NCI-H146 treated with DMSO at 0.1 percent for 48 hours (cell line): ENCODE data around the gene TREX2.

Source experiments
- DNase-seq: peaks from one replicate; lab custom pipeline; 2025; ENCODE audit not compliant: unreplicated experiment; lab: John Stamatoyannopoulos, UW

TREX2 gene

DNA sequence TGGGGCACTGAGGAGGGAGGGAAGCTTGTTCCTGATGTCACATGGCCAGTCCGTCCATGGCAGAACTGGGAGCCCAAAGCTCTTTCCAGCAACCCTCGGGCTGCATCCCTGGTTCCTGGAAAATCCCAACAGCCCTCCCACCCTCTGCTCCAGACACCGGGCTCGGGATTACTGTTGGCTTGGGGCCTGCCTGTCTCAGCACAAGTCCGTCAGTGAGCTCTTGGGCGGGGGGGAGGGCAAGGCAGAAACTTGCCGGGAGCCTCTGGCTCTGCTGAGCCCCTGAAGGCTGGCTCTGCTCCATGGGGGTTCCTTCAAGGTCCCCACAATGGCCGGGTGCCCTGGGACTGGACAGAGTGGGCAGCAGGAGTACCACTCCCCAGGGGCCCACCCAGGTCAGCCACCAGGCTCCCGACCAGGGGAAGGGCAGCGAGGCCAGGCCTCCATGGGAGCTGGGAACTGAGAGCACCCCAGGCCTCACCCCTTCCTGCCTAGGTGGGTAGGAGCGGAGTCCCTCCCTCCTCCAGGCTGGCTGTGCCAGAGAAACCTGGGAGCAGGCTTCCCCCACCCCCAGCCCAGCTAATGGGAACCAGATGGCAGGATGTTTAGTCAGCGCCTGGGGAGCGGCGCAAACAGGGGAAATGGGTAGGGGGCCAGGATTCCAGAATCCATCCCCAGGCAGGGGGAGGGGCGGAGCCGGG is 31.0 kb upstream of the TREX2 start:
- DNase-seq: peak; percentile 11

DNA sequence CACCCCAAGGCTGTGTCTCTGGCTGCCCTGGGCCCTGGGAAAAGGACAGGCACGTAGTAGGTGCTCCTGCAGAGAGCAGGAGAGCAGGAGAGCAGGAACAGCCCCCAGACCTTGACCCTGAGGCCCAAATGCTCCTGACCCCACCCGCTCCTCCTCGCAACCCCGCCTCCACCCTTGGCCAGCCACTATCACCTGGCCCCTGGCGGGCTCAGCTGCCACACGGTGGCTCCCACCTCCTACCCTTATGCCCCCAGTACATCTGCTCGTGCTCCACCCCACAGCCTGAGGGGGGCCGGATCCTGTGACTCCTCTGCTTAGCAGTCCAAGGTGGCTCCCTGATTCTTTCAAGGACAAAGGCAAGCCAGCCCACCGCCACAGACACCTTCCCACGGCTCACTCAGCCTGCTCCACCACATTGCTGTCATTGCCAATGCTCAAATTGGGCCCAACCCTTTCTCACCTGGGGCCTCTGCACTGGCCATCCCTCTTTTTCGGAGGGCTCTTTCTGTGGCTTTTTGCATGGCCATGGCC is 30.0 kb upstream of the TREX2 start:
- DNase-seq: no peak

DNA sequence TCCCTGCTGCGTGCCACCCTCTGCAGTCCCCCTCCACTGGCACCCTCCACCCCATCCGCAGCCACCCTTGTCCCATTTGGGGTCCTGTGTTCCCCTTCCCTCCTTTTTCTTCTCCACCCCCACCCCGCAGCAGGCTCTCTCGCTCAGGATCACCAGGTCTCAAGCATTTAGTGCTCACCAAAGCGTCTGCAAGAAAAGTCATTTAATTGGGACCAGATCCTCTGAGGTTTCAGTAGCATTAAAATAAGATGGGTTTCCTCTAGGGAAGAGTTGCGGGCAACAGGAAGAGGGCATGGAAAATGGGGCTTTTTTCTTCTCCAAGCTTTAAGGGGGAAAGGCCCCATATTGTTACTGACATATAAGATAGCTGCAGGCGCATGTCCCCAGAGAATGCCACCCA is 29.4 kb upstream of the TREX2 start:
- DNase-seq: no peak

DNA sequence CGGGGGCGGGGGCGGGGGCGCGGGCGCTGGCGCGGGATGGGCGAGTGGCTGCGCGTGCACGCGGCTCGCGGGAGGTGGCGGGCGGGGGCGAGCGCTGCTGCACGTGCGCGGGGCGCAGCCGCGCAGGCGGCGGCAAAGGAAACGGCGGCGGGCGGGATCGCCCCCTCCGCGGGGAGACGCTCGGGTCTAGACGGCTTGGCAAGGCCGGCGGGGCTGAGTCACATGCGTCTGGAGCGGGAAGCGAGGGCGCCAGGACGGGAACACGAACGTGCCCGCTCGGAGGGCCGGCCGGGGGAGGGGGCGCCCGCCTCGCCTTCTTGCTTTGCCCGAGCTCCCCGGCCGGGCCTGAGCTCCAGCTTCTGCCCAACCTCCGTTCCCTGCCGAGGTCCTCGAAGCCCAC is 28.9 kb upstream of the TREX2 start:
- DNase-seq: no peak

DNA sequence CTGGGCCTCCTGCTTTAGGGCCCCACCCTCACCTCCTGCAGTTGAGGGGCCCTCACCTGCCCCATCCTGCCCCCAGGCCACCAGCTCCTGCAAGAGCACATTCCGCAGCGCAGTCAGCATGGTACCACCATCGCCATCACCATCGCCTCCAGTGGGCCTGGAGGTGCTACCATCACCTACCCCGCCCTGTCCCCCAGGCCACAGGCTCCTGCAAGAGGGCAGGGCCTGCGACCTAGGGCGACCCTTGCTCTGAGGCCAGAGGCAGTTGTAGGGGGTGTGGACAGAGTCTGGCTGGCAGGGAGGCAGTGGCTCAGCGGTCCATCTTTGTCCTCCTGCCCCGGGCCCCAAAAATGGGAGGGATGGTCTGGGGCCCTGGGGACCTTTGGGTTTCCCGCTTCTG is 28.4 kb upstream of the TREX2 start:
- no peak for DNase-seq

DNA sequence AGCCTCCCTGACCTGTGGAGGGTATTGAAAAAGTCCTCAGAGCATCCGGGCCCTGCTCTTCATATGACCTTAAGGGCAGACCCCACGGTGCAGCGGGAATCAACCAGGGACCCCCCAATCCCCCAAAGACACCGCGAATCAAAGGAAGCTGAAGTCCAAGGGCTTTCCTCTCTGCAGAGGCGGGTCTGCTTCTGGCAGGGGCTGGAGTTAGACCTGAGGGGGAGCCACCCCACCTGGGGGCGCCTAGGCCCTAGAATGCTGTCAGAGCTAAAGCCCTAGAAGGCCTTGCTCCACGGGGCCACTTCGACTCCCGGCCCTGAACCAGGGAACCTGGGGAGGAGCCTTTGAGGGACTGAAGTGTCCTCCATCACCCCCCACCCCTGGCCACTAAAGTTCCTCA is 27.3 kb upstream of the TREX2 start:
- DNase-seq: no peak

DNA sequence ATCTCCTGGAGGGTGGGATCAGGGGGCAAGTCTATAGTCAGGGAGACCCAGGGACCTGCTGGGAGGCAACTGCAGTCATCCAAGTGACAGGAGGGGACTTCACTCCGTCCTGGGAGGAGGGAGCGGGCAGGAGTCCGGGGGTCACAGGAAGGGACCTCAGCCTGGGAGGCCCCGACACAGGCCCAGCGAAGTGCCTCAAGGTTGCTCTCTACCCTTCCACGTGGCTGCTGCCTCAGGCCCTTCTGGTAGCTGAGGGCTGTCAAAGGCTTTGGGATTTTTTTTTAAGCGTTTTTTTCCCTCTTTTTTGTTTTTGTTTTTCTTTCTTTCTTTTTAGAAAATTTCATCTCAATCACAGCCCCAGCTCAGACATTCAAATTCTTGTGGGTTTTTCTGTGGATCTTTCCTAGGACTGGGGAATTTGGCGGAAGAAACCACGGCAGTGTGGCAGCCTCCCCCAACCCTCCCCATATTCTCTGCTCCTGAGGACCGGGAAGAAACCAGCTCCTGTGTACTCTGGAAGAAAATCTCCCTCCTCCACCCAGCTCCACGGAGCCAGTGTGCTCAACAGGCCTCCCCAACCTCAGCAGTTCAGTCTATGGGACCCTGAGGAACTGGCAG is 25.9 kb upstream of the TREX2 start:
- DNase-seq: no peak

DNA sequence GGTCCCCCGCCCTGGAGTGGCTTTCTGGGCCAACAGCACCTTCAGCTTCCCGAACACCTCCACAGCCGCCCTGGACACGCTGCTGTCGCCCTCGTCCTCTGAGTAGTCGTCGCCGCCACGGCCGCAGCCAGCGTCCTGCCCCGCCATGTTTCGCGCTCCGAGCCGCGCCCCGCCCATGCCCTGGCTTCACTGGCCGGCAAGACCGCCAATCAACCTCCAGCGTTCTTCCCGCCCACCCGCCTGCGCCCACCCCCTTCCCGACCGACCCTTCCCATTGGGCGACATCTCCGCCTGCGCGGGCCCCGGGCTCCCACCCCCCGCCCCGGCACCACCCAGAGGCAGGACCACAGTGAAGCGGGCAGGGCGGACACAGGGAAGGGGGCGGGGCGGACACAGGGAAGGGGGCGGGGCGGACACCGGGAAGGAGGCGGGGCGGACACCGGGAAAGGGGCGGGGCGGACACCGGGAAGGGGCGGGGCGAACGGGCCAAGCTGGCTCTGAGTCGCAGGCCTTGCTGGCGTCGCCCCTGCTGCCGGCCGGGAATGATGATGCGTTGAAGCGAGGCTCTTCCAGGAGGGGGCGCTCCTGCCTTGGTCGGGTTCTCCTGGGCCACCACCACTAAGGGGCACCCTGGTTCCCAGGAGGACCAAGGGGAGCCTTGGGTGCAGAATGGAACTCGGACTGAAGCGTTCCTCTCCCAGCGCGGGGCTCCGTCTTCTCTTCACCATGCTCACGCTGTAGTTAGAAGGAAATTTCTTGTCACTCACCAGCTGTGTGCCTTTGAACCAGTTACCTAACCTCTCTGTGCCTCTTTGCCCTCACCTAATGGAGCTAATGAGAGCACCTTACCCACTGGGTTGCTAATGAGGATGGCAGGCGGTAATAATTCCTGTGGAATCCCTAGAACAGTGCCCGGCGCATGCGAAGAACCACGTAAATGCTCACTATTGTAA is 24.8 kb upstream of the TREX2 start, which contains the start of gene HAUS7:
HAUS7 (minus strand) TSS at position 166 of the 953 bp plus-strand sequence; CDS start at position 147, 19 bp downstream.
- DNase-seq: peak; percentile 84

DNA sequence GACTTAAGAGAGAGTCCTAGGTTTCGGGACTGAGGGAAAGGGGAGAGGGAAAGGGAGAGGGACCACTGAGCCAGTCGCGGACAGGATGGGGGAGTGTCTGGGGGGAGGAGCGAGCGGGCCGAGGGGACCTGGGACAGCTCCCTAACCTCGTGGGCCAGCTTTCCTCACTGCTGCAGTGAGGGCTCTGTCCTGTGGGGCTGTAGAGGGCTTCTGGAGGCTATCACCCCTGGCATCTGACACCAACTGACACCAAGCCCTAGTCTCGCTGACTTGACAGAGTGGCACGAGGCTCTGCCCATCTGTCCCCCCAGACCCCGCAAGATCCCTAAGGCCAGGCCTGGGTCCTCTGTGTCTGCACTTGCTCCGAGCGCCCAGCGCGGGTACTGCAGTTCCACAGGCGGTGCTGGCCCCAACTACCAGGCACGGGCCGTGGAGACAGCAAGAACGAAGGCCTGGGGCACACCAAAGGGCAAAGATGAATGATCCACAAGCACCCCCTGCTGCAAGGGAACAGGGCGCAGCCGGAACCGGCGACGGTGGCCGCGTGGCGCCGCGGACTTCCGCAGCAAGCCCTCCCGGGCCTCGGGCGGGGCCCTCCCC is 24.1 kb upstream of the TREX2 start:
- no peak for DNase-seq

DNA sequence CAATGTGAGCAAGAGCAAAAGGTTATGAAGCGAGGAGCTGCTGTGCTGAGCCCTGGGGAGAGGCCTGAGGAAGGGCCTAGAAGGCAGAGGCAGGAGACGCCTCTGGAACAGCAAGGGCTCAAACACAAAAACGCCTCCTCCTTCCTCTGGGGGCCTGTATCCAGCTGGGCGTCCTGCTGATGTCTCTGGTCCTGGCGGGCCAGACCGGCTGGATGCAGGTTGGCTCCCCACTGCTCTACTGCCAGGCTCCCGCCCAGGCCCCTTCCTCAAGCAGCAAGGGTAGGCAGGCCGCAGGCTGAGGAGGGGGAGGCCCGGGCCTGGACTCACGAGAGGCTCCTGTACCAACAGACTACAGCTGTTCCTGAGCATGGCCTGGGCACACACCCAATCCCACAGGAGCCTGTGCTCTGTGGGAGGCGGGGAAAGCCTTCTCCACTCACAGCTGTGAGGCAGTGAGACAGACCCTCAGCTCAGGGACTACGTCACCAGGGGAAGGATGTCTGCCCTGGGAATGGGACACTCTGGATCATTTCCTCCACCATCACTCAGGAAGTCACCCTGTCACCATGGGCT is 22.2 kb upstream of the TREX2 start:
- no peak for DNase-seq

DNA sequence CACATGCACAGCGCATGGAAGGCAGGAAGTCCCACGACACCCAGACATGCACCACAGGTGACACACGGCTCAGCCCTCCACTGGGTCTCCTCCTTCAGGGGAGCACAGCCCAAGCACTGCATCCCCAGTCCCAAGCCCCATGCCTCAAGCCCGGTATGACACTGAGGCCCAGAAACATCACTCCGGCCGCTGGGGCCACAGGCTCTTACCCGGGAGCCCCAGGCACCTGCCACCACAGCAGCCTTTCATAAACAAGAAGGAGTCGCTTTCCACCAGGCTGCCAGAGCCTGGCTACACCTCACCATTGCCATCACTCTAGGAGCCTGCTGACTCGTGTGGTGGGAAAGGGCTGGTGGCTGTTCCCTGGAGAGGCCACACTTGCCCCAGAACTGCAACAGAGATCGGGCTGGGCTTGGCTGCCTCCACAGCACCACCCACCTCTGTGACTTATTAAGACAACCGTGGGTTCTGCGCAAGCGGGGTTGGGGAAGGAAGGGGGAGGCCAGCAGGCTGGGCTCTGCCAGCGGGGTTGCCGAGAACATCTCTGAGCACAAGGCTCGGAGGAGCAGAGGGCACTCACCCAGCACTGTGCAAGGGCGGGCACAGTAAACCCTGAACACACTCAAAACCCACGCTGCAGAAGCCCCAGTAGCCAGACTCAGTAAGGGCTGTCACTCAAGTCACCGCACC is 20.0 kb upstream of the TREX2 start:
- DNase-seq: no peak

DNA sequence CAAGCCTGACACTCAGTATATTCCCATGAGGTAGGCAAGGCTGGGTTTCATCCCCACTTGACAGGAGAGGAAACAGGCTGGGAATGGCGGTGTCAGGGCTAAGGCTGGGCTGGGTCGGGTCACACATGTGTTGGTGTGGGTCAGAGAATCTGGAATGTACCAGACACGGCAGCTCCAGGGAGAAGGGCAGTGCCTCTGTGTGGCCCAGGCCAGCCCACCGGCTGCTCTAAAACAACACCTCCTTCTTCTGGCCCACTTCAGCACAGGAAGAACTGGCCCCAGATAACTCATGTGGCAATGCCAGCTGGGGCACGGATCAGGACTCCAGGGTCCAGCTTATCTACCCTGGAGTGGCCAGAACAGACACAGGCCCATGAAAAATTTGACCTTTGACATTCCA is 18.3 kb upstream of the TREX2 start:
- DNase-seq: no peak

DNA sequence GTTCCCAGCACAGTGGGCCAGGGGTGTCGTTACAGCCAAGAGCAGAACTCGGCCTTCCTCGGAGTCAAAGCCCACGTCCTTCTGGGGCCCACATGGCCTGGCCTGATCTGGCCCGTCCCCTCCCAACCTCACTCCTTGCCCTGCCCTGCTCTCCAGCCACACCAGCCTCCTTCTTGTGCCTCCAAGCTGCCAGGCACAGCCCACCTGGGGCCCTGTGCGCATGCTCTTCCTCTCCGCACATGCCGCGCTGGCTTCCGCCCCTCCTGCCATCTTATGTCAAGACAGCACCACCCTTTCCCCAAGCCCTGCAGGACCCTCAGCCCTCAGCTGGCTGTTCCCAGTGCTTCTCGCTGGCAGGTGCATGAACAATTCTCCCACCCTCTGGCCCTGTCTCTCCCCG is 17.7 kb upstream of the TREX2 start:
- no peak for DNase-seq

DNA sequence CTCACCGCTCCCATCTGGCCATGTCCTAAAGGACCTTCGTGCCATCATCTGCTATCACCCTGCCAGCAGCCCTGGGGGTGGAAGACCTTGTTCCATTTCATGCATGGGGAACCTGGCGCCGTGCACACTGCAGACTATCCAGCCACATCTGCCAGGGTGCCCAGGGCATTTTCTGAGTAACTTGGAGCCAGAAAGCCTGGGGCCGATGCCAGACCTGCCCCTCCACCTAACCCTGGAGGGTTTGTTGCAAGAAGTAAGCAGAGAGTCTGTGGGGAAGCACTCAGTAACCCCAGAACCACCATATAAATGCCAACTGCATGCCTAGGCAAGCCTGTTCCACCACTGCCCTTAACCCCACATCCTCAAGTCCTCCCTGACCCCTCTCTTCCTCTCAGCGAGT is 17.2 kb upstream of the TREX2 start:
- DNase-seq: no peak

DNA sequence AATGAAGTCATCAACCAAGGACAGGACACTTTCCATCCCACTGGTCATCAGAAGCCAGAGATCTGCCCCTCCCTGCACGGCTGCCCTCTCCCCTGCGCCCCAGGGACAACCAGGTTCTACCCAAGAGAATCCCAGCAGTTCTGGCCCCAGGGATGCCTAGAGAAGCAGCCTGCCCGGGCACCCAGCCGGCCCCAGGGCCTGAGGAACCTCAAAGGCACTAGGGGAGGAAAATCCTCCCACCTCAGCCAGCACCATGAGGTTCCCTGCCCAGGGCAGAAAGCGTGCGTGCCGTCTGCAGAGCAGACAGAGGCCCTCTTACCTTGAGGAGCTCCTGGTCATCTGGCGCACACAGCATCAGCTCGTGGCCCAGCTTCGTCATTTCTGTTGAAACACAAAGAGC is 16.4 kb upstream of the TREX2 start:
- DNase-seq: no peak

DNA sequence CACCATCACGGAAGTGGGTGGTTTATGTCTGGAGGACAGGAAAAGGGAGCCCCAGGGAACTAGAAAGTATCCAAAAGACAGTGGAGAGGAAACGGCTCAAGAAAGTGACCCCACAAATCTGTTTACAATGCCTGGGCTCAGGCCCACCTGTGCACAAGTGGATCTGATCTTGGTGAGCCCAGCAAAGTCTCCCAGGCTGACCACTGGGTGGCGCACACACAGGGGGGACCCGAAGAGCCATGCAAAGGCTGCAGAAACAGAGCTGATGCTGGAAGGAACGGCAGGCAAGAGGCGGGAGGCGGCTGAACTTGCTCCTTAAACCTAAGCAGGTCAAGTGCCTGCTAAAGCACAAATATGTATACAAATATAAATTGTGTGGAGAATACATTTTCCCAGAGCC is 15.0 kb upstream of the TREX2 start:
- DNase-seq: peak; percentile 1

DNA sequence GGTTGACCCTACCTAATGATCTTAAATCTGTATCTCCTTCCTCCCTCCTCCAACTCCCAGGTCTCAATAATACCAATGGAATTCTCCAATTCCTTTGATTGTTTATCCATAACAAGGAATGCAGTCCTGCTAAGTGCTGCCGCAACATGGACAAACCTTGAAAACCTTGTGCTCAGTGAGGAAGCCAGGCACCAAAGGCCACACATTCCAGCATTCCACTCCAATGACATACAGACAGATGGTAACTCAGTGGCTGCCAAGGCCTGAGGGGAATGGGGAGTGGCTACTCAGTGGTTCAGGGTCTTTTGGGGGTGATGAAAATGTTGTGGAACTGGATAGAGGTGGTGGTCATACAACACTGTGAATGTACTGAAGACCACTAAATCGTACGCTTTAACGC is 14.1 kb upstream of the TREX2 start:
- DNase-seq: no peak

DNA sequence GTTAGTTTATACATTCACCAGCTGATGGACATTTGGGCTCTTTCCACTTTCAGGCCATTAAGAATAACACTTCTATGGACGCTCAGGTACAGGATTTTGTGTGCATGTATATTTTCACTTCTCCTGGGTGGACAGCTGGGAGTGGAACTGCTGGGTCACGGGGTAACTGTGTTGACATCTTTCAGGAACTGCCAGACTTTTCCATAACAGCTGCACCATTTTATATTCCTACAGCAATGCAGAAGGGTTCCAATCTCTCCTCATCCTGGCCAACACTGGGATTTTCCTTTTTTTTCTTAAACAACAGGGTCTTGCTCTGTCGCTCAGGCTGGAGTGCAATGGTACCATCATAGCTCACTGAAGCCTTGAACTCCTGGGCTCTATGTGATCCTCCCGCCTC is 12.6 kb upstream of the TREX2 start:
- DNase-seq: no peak

DNA sequence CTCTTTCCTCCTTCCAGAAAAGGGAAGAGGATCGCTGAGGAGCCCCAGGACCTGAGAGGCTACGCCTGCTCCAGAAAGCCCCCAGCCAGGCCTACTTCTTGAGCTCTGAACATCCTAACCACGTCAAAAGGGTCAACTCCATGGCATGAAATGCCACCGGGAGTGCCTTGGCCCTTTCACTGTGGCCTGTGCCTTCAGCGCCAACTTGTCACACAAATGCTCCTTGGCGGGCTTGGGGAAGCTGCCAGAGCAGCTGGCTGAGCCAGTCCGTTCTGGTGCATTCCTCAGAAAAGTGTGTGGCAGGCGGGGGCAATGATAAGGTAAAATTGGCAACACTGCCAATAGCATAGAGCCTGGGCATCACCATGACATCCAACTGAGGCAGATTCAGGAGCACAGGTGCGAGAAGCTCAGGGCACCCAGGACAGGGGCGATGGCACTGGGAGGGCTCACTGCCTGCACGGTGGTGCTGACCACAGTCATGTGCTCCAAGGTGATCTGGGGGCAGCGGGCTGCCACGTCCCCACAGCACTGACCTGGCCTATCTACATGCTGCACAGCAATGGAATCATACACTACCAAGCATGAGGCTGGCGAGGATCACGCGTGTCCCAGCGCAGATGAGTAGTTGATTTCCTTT is 12.1 kb upstream of the TREX2 start:
- no peak for DNase-seq
